HUES48 (cell line): ENCODE results near the gene VPS54.

Source experiments
- H3K27ac ChIP-seq: one replicate; pipeline ENCODE4 v1.7.0; 2013; ENCODE audit warnings: low read depth, low read length, inconsistent platforms
- H3K27me3 ChIP-seq: 2 replicates; pipeline ENCODE4 v1.6.1; 2013; ENCODE audit warnings: mild to moderate bottlenecking, low read length; ENCODE audit not compliant: control insufficient read depth, insufficient read depth
- H3K36me3 ChIP-seq: 2 replicates; pipeline ENCODE4 v1.6.1; 2013; ENCODE audit warnings: low read length; ENCODE audit not compliant: control insufficient read depth, insufficient read depth
- H3K4me1 ChIP-seq: 2 replicates; pipeline ENCODE4 v1.6.1; 2013; ENCODE audit warnings: mild to moderate bottlenecking, low read length; ENCODE audit not compliant: control insufficient read depth, insufficient read depth
- H3K4me3 ChIP-seq: 2 replicates; pipeline ENCODE4 v1.5.1; 2013; ENCODE audit warnings: mild to moderate bottlenecking, low read depth, low read length
- H3K9ac ChIP-seq: 2 replicates; pipeline ENCODE4 v1.6.1; 2013; ENCODE audit warnings: mild to moderate bottlenecking, low read depth, low read length, moderate library complexity
- H3K9me3 ChIP-seq: 2 replicates; pipeline ENCODE4 v1.6.1; 2013; ENCODE audit warnings: low read length; ENCODE audit not compliant: control insufficient read depth, insufficient read depth

VPS54 gene

DNA sequence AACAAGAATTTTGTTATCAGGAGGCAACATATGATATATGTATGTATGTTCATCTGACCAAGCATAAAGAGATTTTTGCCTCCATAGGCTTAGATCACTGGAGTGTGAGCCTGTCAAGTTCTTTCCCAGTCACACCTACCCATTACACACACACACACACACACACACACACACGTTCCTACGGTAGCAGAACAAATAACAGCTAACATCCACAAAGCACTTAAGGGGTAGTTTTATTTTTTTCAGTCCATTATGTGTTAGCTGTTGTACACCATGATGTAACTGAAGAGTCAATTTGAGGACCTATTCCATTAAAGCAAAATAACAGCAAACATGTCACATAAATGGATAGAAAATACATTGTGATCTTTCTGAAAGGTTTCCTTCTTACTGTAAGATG, 138.0 kb downstream of the VPS54 start:
- Histone ChIP-seq H3K27me3 (no peaks in the 10 kb centered on the region), H3K4me1 (peaks cover 38% of the 10 kb centered on the region), H3K27ac (peak overlapping the region; percentile 17), H3K4me3 (no peak overlapping the region), H3K9me3 (no peaks in the 10 kb centered on the region), H3K36me3 (peaks cover 95% of the 10 kb centered on the region), H3K9ac (no peak overlapping the region)

- Histone ChIP-seq H3K9me3 (no peaks in the 10 kb centered on the region), H3K36me3 (peaks cover 95% of the 10 kb centered on the region), H3K27me3 (no peaks in the 10 kb centered on the region), H3K4me3 (no peak overlapping the region), H3K9ac (no peak overlapping the region), H3K27ac (peak overlapping the region; percentile 54), H3K4me1 (peaks cover 44% of the 10 kb centered on the region)
These were observed 138.6 kb downstream of the VPS54 start for GRCh38 chr2:63880625-63881024.

GRCh38 chr2:63879876-63880433, 139.3 kb downstream of the VPS54 start:
- Histone ChIP-seq H3K27ac (peak overlapping the region; percentile 54), H3K4me3 (no peak overlapping the region), H3K36me3 (peaks cover 95% of the 10 kb centered on the region), H3K9ac (no peak overlapping the region), H3K9me3 (no peaks in the 10 kb centered on the region), H3K4me1 (peaks cover 51% of the 10 kb centered on the region), H3K27me3 (no peaks in the 10 kb centered on the region)

- peaks cover 95% of the 10 kb centered on the region for H3K36me3 ChIP-seq
- no peak overlapping the region for H3K9ac ChIP-seq
- H3K9me3 ChIP-seq, result no peaks in the 10 kb centered on the region
- H3K27ac ChIP-seq, result no peak overlapping the region
- H3K4me3 ChIP-seq, result no peak overlapping the region
- no peaks in the 10 kb centered on the region for H3K27me3 ChIP-seq
- H3K4me1 ChIP-seq, result peaks cover 63% of the 10 kb centered on the region
These were observed 140.7 kb downstream of the VPS54 start for GRCh38 chr2:63878486-63878885.

DNA sequence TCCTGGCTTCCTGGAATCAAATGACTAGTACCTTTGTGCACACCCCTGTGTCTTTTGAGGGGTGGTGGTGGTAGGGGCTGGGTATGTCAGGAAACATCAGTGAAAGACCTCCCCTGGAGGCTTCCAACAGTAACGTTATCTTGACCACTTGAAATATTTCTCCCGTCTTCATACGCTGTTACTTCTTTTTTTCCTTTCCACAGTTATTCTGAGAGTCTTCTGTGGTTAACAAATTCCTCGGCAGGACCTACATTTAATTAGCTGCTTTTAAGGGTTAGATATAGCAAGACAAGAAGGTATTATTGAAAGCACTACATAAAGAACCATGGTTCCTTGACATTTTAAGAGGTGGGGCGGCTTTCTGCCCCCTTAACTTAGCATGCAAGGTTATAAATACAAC, 142.9 kb downstream of the VPS54 start:
- H3K27ac ChIP-seq, result no peak overlapping the region
- H3K4me3 ChIP-seq, result no peak overlapping the region
- H3K27me3 ChIP-seq, result no peaks in the 10 kb centered on the region
- peaks cover 65% of the 10 kb centered on the region for H3K4me1 ChIP-seq
- no peaks in the 10 kb centered on the region for H3K9me3 ChIP-seq
- H3K9ac ChIP-seq, result no peak overlapping the region
- peaks cover 95% of the 10 kb centered on the region for H3K36me3 ChIP-seq

DNA sequence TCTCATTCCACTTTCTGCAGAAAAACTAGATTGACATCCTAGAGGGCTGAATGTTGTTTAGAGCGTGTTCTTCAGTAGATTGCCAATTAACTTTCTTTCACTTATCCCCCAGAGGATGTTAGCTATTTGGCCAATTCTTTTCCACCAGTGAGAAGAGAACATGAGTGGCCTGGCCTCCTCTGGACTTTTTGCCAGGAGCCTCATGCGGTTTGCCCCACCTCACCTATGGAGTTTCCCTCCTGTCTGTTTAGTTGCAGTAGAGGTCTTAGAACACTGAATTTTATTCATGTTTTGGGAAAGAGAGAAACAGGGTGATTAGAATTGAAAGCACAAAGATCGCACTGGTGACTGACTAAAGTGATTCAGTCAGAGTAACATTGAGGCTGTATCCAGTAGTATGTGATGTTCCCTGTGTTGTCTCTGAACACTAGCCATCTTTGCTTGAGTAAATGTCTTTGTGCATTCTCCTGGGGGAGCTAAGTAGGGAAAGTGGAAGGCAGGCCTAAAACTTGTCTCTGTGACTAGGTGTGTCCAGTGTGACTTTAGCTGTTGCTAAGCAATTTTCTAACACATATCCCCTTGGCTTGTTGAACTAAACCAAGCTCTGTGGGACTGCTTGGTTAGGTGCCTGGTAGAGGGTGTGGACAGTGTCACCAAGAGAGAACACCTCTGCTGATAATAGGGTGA, 143.5 kb downstream of the VPS54 start:
- H3K9me3 ChIP-seq, result no peaks in the 10 kb centered on the region
- peaks cover 94% of the 10 kb centered on the region for H3K36me3 ChIP-seq
- H3K4me1 ChIP-seq, result peaks cover 60% of the 10 kb centered on the region
- no peak overlapping the region for H3K4me3 ChIP-seq
- H3K27ac ChIP-seq, result peak overlapping the region; percentile 8
- no peaks in the 10 kb centered on the region for H3K27me3 ChIP-seq
- no peak overlapping the region for H3K9ac ChIP-seq

DNA sequence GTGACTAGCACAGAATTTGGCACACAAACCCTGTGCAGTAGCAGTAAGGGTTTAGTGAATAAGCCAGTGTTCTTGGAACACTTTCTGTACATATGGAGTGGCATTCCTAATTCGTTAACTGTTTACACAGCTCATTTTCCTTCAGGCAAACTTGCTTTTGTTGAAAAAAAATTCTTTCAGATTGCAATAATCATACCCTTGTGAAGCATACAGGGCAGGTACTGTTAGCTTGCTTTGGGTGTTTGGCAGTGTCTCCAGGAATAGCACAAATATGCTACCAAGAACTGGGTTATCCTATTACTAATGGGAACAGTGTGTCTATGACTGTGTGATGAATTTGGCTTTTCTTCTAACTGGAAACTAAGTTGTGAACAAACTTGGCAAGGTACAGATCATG, 144.1 kb downstream of the VPS54 start:
- Histone ChIP-seq H3K4me3 (no peak overlapping the region), H3K4me1 (peaks cover 59% of the 10 kb centered on the region), H3K36me3 (peaks cover 94% of the 10 kb centered on the region), H3K27ac (no peak overlapping the region), H3K9ac (no peak overlapping the region), H3K9me3 (no peaks in the 10 kb centered on the region), H3K27me3 (no peaks in the 10 kb centered on the region)

DNA sequence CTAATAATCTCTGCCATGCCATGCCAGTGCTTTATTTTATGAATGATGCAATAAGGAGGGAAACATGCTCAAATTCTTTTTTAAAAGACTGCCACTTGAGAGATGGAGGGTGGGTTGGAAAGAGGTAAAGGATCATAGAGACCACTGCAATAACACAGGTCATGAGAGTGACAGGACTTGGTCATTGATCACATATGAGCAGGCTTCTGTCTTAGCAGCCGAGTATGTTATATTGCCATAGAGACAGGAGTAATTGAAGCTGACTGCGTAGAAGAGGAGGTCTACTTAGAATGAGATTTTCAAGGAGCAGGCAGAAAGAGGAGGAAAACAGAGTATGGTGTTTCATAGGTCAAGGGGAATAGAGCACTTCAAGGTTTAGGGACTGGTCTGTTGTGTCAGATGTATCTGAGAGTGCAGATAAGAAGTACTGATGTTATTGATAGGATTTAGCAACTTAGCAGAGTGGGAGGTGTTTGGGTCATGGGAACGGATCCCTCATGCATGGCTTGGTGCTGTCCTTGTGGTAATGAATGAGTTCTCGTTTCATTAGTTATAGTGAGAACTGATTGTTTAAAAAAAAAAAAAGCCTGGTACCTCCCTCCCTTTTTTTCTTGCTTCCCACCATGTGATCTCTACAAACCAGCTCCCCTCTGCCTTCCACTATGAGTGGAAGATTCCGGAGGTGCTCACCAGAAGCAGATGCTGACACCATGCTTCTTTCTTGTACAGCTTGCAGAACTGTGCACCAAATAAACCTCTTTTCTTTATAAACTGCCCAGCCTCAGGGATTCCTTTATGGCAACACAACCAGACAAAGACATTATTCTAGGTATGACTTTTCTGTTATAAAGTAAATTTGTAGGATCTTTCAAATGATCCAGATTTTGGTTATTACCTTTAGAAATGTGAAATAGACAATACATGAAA, 144.8 kb downstream of the VPS54 start:
- no peaks in the 10 kb centered on the region for H3K27me3 ChIP-seq
- H3K9ac ChIP-seq, result no peak overlapping the region
- no peak overlapping the region for H3K27ac ChIP-seq
- H3K9me3 ChIP-seq, result no peaks in the 10 kb centered on the region
- peaks cover 94% of the 10 kb centered on the region for H3K36me3 ChIP-seq
- no peak overlapping the region for H3K4me3 ChIP-seq
- peaks cover 56% of the 10 kb centered on the region for H3K4me1 ChIP-seq

DNA sequence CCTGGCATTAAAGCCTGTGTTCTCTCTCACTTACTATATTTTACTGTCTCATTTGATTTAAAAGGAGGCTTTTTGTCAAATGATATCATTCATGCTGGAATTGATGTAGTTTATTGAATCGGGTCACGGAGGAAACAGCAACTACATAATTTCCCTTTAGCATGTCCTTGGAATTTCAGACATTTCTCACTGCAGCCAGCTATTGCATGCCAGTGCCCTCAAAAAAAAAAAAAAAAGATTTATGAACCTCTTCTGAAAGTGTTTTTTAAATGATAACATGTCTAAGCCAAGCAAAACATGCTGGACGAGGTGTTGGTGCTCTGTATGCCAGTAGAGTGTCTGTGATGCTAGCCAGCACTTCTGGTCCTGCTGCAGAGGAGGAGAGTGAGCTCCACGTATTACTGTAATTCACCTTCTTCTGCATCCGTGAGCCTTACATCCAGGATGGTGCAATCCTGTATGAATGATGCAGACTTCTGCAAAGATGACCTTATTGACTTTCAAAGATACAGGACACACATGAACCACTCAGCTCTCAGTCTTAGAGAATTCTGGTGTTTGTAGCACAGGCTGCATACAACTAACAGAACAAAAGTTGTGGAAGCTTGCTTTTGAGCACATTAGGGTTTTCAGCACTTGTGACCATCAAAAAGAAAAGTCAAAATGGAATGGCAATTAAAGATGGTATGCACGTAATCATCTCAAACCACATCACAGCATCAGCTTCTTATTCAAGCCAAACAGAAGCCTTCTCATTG, 146.5 kb downstream of the VPS54 start:
- no peaks in the 10 kb centered on the region for H3K27me3 ChIP-seq
- H3K4me3 ChIP-seq, result no peak overlapping the region
- H3K27ac ChIP-seq, result no peak overlapping the region
- no peak overlapping the region for H3K9ac ChIP-seq
- no peaks in the 10 kb centered on the region for H3K9me3 ChIP-seq
- H3K36me3 ChIP-seq, result peaks cover 95% of the 10 kb centered on the region
- peaks cover 44% of the 10 kb centered on the region for H3K4me1 ChIP-seq

GRCh38 chr2:63871864-63872263, 147.4 kb downstream of the VPS54 start:
- Histone ChIP-seq H3K9ac (no peak overlapping the region), H3K36me3 (peaks cover 97% of the 10 kb centered on the region), H3K4me3 (no peak overlapping the region), H3K4me1 (peaks cover 45% of the 10 kb centered on the region), H3K27me3 (no peaks in the 10 kb centered on the region), H3K27ac (peak overlapping the region; percentile 15), H3K9me3 (no peaks in the 10 kb centered on the region)
